Measurements from ENCODE around the gene TMEM182.

The TMEM182 gene

GRCh38 chr2:102736410-102737409 is 25.1 kb upstream of the TMEM182 start (continued):
- no peak for TF ChIP-seq AEBP2 (tag by site-specific recombination; IDR thresholded peaks at IDR 0.05; ENCODE audit: borderline replicate concordance)
- no peak for TF ChIP-seq BCL11B (tag by site-specific recombination; IDR thresholded peaks at IDR 0.05; ENCODE audit: low read depth)
- 0 out of 2 replicates have a peak, but pooled peaks have one; percentile 19 for TF ChIP-seq KLF16 (tag by site-specific recombination; IDR thresholded peaks at IDR 0.05)
- TF ChIP-seq GLI4 (tag by site-specific recombination; IDR thresholded peaks at IDR 0.05), result no peak
- TF ChIP-seq ZNF529 (tag by site-specific recombination; IDR thresholded peaks at IDR 0.05; ENCODE audit: insufficient replicate concordance), result no peak
- no peak for TF ChIP-seq ZNF548 (tag by site-specific recombination; IDR thresholded peaks at IDR 0.05)
- TF ChIP-seq ZNF600 (tag by site-specific recombination; IDR thresholded peaks at IDR 0.05), result peak; percentile 72
- TF ChIP-seq PRDM2 (tag by site-specific recombination; IDR thresholded peaks at IDR 0.05; ENCODE audit: borderline replicate concordance), result no peak
- no peak for TF ChIP-seq MEIS1 (CRISPR knock-in tag; IDR thresholded peaks at IDR 0.05; ENCODE audit: borderline replicate concordance)
- no peak for TF ChIP-seq ZBTB1 (tag by site-specific recombination; IDR thresholded peaks at IDR 0.05)
- TF ChIP-seq ZNF132 (tag by site-specific recombination; IDR thresholded peaks at IDR 0.05; ENCODE audit: borderline replicate concordance), result no peak
- no peak for TF ChIP-seq ZNF221 (tag by site-specific recombination; IDR thresholded peaks at IDR 0.05; ENCODE audit: borderline replicate concordance)
- TF ChIP-seq ZNF341 (tag by site-specific recombination; IDR thresholded peaks at IDR 0.05; ENCODE audit: low read depth), result 0 out of 2 replicates have a peak, but pooled peaks have one; percentile 13
- TF ChIP-seq ZNF76 (tag by site-specific recombination; IDR thresholded peaks at IDR 0.05; ENCODE audit: borderline replicate concordance, low read depth), result no peak
- no peak for TF ChIP-seq ZNF354C (tag by site-specific recombination; IDR thresholded peaks at IDR 0.05; ENCODE audit: borderline replicate concordance, low read depth)
- TF ChIP-seq ZNF501 (tag by site-specific recombination; IDR thresholded peaks at IDR 0.05), result 0 out of 2 replicates have a peak, but pooled peaks have one; percentile 34
- TF ChIP-seq ZNF280D (tag by site-specific recombination; IDR thresholded peaks at IDR 0.05), result no peak
- TF ChIP-seq YY1 (tag by site-specific recombination; IDR thresholded peaks at IDR 0.05), result no peak
- no peak for TF ChIP-seq INSM2 (tag by site-specific recombination; IDR thresholded peaks at IDR 0.05)
- peak; percentile 72 for TF ChIP-seq PATZ1 (tag by site-specific recombination; IDR thresholded peaks at IDR 0.05)

All from HEK293 (cell line).